ENCODE data around the gene KRTAP19-5.
"Not testable (repeated sequence)": the region's sequence is repeated elsewhere in the genome, so short reads cannot be mapped to it uniquely, and the experiment has no call there.

KRTAP19-5 gene

DNA sequence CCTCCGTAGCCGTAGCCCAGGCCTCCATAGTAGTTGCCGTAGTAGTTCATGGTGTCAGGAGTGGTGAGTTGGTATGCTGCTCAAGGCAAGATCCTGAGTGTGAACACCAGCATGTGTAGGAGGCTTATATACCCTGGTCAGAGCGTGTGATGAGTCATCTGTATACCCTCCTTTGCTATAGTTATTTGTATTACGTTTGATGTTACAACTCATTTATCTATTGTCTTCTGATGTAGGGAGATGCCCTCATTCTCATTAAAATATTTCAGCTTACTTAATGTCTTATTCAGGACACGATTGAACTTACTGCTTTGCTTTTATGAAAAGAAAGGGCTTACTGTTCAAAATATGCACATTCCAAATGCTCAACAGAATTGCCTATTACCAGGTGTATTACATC lies at the start of gene KRTAP19-5:
TSS of gene KRTAP19-5 (minus strand) at position 101 of the 400 bp plus-strand sequence. CDS start at position 50, 51 bp downstream.
- Histone ChIP-seq H3K4me1 (ENCODE audit: control insufficient read depth, insufficient read depth, low read length) (peaks cover 4% of the 10 kb centered on the region; the same call in 1 of the 2 replicates), H3K4me3 (ENCODE audit: low read depth, low read length) (no peak within 1 kb of the TSS), H3K9me3 (ENCODE audit: control insufficient read depth, insufficient read depth, low read length) (no peaks in the 10 kb centered on the region), H3K36me3 (ENCODE audit: control insufficient read depth, insufficient read depth, low read length) (no peaks in the 10 kb centered on the region), H3K27ac (ENCODE audit: low read depth, low read length) (no peak within 1 kb of the TSS), H3K27me3 (ENCODE audit: control insufficient read depth, insufficient read depth, low read length) (no peaks in the 10 kb centered on the region), H3K9ac (ENCODE audit: low read depth, low read length) (no peak within 1 kb of the TSS)

DNA sequence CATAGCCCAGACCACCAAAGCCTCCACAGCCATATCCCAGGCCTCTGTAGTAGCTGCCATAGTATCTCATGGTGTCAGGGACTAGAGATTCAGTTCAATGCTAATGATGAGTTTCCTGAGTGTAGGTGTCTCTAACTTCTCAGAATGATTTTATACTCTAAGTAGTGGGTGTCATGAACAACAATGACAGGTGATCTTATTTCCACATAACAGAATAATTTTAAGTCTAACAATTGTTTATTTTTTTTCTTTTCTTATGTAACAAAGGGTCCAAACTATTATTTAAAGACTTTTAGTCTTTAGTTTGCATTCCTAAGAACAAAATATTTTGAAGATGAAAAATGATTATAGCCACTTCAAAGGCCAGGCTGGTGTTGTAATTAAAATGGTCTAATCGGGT lies 39.8 kb upstream of the KRTAP19-5 start, which contains the start of gene KRTAP19-6:
TSS of gene KRTAP19-6 (minus strand) at position 101 of the 400 bp plus-strand sequence. CDS start at position 70, 31 bp downstream.
- Histone ChIP-seq H3K27me3 (ENCODE audit: control insufficient read depth, insufficient read depth, low read length) (no peaks in the 10 kb centered on the region), H3K9ac (ENCODE audit: low read depth, low read length) (no peak within 1 kb of the TSS), H3K4me1 (ENCODE audit: control insufficient read depth, insufficient read depth, low read length) (no peaks in the 10 kb centered on the region), H3K4me3 (ENCODE audit: low read depth, low read length) (no peak within 1 kb of the TSS), H3K9me3 (ENCODE audit: control insufficient read depth, insufficient read depth, low read length) (no peaks in the 10 kb centered on the region), H3K27ac (ENCODE audit: low read depth, low read length) (no peak within 1 kb of the TSS), H3K36me3 (ENCODE audit: control insufficient read depth, insufficient read depth, low read length) (no peaks in the 10 kb centered on the region)

GRCh38 chr21:30518876-30519275 lies 16.9 kb upstream of the KRTAP19-5 start:
- Histone ChIP-seq H3K36me3 (ENCODE audit: control insufficient read depth, insufficient read depth, low read length) (no peaks in the 10 kb centered on the region), H3K27ac (ENCODE audit: low read depth, low read length) (no peak overlapping the region), H3K4me1 (ENCODE audit: control insufficient read depth, insufficient read depth, low read length) (no peaks in the 10 kb centered on the region), H3K27me3 (ENCODE audit: control insufficient read depth, insufficient read depth, low read length) (no peaks in the 10 kb centered on the region), H3K9ac (ENCODE audit: low read depth, low read length) (no peak overlapping the region), H3K4me3 (ENCODE audit: low read depth, low read length) (no peak overlapping the region), H3K9me3 (ENCODE audit: control insufficient read depth, insufficient read depth, low read length) (no peaks in the 10 kb centered on the region; the same call in 1 of the 2 replicates)

DNA sequence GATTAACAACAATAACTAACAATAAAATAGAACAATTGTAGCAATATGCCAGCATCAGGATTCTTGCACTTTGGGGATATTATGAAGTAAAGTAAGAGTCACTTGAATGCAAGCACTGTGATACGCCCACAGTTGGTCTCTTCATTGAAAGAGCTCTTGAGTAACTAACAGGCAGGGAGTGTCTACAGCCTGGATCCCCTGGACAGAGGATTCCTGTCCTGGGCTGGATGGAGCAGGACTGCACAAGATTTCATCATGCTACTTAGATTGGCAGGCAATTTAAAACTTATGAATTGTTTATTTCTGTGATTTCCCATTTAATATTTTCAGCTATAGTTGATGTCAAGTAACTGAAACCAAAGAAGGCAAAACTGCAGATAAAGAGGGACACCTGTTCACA lies 13.7 kb upstream of the KRTAP19-5 start:
- H3K27me3 ChIP-seq (ENCODE audit: control insufficient read depth, insufficient read depth, low read length): no peaks in the 10 kb centered on the region
- no peaks in the 10 kb centered on the region for H3K4me1 ChIP-seq (ENCODE audit: control insufficient read depth, insufficient read depth, low read length)
- H3K4me3 ChIP-seq (ENCODE audit: low read depth, low read length): no peak overlapping the region
- H3K9me3 ChIP-seq (ENCODE audit: control insufficient read depth, insufficient read depth, low read length): no peaks in the 10 kb centered on the region; the same call in 1 of the 2 replicates
- H3K27ac ChIP-seq (ENCODE audit: low read depth, low read length): no peak overlapping the region
- H3K9ac ChIP-seq (ENCODE audit: low read depth, low read length): no peak overlapping the region
- H3K36me3 ChIP-seq (ENCODE audit: control insufficient read depth, insufficient read depth, low read length): no peaks in the 10 kb centered on the region

DNA sequence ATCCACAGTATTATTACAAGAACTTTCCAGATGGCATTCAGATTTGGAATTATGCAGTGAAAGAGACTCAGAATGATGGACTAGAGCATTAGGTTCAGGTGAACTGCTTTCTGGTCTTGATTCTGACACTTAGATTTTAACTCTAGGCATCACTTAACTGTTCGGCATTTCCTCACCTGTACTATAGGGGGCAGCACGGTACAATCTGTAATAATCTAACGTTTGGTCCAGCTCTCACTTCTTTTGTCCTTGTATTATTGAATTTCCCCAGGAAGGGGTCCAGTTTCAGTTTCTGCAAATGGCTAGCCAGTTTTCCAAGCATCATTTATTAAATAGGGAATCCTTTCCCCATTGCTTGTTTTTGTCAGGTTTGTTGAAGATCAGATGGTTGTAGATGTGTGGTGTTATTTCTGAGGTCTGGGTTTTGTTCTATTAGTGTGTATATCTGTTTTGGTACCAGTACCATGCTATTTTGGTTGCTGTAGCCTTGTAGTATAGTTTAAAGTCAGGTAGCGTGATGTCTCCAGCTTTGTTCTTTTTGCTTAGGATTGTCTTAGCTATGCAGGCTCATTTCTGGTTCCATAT lies 3.8 kb upstream of the KRTAP19-5 start:
- H3K27me3 ChIP-seq (ENCODE audit: control insufficient read depth, insufficient read depth, low read length); H3K27ac ChIP-seq (ENCODE audit: low read depth, low read length); H3K9ac ChIP-seq (ENCODE audit: low read depth, low read length); H3K9me3 ChIP-seq (ENCODE audit: control insufficient read depth, insufficient read depth, low read length); H3K4me1 ChIP-seq (ENCODE audit: control insufficient read depth, insufficient read depth, low read length); H3K36me3 ChIP-seq (ENCODE audit: control insufficient read depth, insufficient read depth, low read length); H3K4me3 ChIP-seq (ENCODE audit: low read depth, low read length): not testable (repeated sequence)

GRCh38 chr21:30497065-30497464 lies 4.9 kb downstream of the KRTAP19-5 start, which contains the start of gene KRTAP19-4:
TSS of gene KRTAP19-4 (minus strand) at chr21:30497165. CDS start at chr21:30497110, 55 bp downstream.
- Histone ChIP-seq H3K27ac (ENCODE audit: low read depth, low read length) (no peak within 1 kb of the TSS), H3K27me3 (ENCODE audit: control insufficient read depth, insufficient read depth, low read length) (no peaks in the 10 kb centered on the region), H3K9ac (ENCODE audit: low read depth, low read length) (no peak within 1 kb of the TSS), H3K4me3 (ENCODE audit: low read depth, low read length) (no peak within 1 kb of the TSS), H3K9me3 (ENCODE audit: control insufficient read depth, insufficient read depth, low read length) (no peaks in the 10 kb centered on the region), H3K4me1 (ENCODE audit: control insufficient read depth, insufficient read depth, low read length) (peaks cover 4% of the 10 kb centered on the region; the same call in 1 of the 2 replicates), H3K36me3 (ENCODE audit: control insufficient read depth, insufficient read depth, low read length) (no peaks in the 10 kb centered on the region)

DNA sequence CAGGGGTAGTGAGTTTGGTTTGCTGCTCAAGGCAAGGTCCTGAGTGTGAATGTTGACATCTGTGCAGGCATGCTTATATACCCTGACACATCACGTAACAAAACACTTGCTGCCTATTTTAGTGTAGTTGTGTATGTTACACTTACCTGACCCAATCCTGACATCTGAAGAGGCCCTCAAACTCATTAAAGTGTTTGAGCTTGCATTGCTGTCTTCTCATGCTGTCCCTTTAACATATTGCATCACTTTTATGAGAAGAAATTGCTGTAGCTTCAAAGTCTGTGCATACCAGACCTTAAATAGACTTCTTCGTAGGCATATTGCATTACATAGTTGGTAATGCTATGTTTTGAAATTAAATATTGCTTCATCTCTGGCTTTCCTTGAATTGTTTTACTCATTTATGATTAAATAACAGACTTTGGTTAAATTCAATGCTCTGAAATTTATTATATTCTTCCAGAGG lies 9.9 kb downstream of the KRTAP19-5 start, which contains the start of gene KRTAP19-3:
TSS of gene KRTAP19-3 (minus strand) at position 51 of the 466 bp plus-strand sequence. CDS start 56 bp downstream, outside the sequence.
- no peak within 1 kb of the TSS for H3K9ac ChIP-seq (ENCODE audit: low read depth, low read length)
- no peak within 1 kb of the TSS for H3K4me3 ChIP-seq (ENCODE audit: low read depth, low read length)
- H3K27ac ChIP-seq (ENCODE audit: low read depth, low read length): no peak within 1 kb of the TSS
- no peaks in the 10 kb centered on the region for H3K27me3 ChIP-seq (ENCODE audit: control insufficient read depth, insufficient read depth, low read length)
- no peaks in the 10 kb centered on the region for H3K4me1 ChIP-seq (ENCODE audit: control insufficient read depth, insufficient read depth, low read length)
- H3K9me3 ChIP-seq (ENCODE audit: control insufficient read depth, insufficient read depth, low read length): peaks cover 13% of the 10 kb centered on the region
- no peaks in the 10 kb centered on the region for H3K36me3 ChIP-seq (ENCODE audit: control insufficient read depth, insufficient read depth, low read length)

- Histone ChIP-seq H3K27ac (ENCODE audit: low read depth, low read length) (no peak within 1 kb of the TSS), H3K9ac (ENCODE audit: low read depth, low read length) (no peak within 1 kb of the TSS), H3K36me3 (ENCODE audit: control insufficient read depth, insufficient read depth, low read length) (no peaks in the 10 kb centered on the region), H3K4me3 (ENCODE audit: low read depth, low read length) (no peak within 1 kb of the TSS; the same call in 1 of the 2 replicates), H3K4me1 (ENCODE audit: control insufficient read depth, insufficient read depth, low read length) (no peaks in the 10 kb centered on the region), H3K9me3 (ENCODE audit: control insufficient read depth, insufficient read depth, low read length) (peaks cover 35% of the 10 kb centered on the region), H3K27me3 (ENCODE audit: control insufficient read depth, insufficient read depth, low read length) (no peaks in the 10 kb centered on the region)
Measured at GRCh38 chr21:30487336-30487735, 14.6 kb downstream of the KRTAP19-5 start, which contains the start of gene KRTAP19-2. TSS of gene KRTAP19-2 (minus strand) at chr21:30487436. CDS start at chr21:30487348, 88 bp downstream.

DNA sequence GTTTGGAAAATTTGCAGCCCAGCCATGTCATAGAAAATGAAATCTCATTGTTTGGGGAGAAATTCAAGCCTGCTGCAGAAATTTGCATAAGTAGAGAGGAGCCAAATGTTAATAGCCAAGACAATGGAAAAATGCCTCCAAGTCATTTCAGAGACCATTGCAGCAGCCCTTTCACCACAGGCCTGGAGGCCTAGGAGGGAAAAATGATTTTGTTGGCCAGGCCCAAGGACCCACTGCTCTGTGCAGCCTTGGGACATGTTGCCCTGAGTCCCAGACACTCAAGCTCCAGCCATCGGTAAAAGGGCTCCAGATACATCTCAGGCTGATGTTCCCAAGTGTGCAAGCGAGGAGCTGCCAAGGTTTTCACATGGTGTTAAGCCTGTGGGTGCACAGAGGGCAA lies 15.8 kb downstream of the KRTAP19-5 start:
- Histone ChIP-seq H3K4me1 (ENCODE audit: control insufficient read depth, insufficient read depth, low read length) (no peaks in the 10 kb centered on the region), H3K27me3 (ENCODE audit: control insufficient read depth, insufficient read depth, low read length) (no peaks in the 10 kb centered on the region), H3K4me3 (ENCODE audit: low read depth, low read length) (no peak overlapping the region), H3K9ac (ENCODE audit: low read depth, low read length) (no peak overlapping the region), H3K27ac (ENCODE audit: low read depth, low read length) (no peak overlapping the region), H3K36me3 (ENCODE audit: control insufficient read depth, insufficient read depth, low read length) (no peaks in the 10 kb centered on the region), H3K9me3 (ENCODE audit: control insufficient read depth, insufficient read depth, low read length) (peaks cover 35% of the 10 kb centered on the region)

GRCh38 chr21:30482130-30482529 lies 19.8 kb downstream of the KRTAP19-5 start:
- no peaks in the 10 kb centered on the region for H3K4me1 ChIP-seq (ENCODE audit: control insufficient read depth, insufficient read depth, low read length)
- no peaks in the 10 kb centered on the region for H3K36me3 ChIP-seq (ENCODE audit: control insufficient read depth, insufficient read depth, low read length)
- no peak overlapping the region for H3K9ac ChIP-seq (ENCODE audit: low read depth, low read length)
- no peaks in the 10 kb centered on the region for H3K27me3 ChIP-seq (ENCODE audit: control insufficient read depth, insufficient read depth, low read length)
- H3K4me3 ChIP-seq (ENCODE audit: low read depth, low read length): no peak overlapping the region
- H3K27ac ChIP-seq (ENCODE audit: low read depth, low read length): no peak overlapping the region
- peaks cover 23% of the 10 kb centered on the region for H3K9me3 ChIP-seq (ENCODE audit: control insufficient read depth, insufficient read depth, low read length)

DNA sequence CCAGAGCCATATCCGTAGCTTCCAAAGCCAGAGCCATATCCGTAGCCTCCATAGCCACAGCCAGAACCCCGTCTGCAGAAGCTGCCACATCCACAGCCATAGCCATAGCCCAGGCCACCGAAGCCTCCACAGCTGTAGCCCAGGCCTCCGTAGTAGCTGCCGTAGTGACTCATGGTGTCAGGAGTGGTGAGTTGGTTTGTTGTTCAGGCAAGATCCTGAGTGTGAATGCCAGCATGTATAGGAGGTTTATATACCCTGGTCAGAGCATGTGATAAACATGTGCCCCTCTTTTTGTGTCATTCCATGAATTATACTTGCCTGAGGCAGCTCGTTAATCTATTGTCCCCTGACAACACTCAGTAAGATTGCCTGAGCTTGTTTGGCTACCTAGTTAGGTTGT lies 21.8 kb downstream of the KRTAP19-5 start, which contains the start of gene KRTAP19-1:
TSS of gene KRTAP19-1 (minus strand) at position 223 of the 400 bp plus-strand sequence. CDS start at position 173, 50 bp downstream.
- Histone ChIP-seq H3K4me3 (ENCODE audit: low read depth, low read length) (no peak within 1 kb of the TSS), H3K27ac (ENCODE audit: low read depth, low read length) (no peak within 1 kb of the TSS), H3K9me3 (ENCODE audit: control insufficient read depth, insufficient read depth, low read length) (peaks cover 6% of the 10 kb centered on the region; the same call in 1 of the 2 replicates), H3K4me1 (ENCODE audit: control insufficient read depth, insufficient read depth, low read length) (no peaks in the 10 kb centered on the region), H3K36me3 (ENCODE audit: control insufficient read depth, insufficient read depth, low read length) (no peaks in the 10 kb centered on the region), H3K9ac (ENCODE audit: low read depth, low read length) (no peak within 1 kb of the TSS), H3K27me3 (ENCODE audit: control insufficient read depth, insufficient read depth, low read length) (no peaks in the 10 kb centered on the region)

All from HUES48 (cell line).